A549 (cell line): ENCODE measurements around the gene PALLD. TPM values are rescaled to one million over a fixed set of nuclear protein-coding genes. Genes with fewer than 3 reads are reported as not detected.

ENCODE experiments used
- ATAC-seq, 2 experiments: fragments of 200-7000 bp in 1 of 2; fragments of >200 bp in 1 of 2; cut with Nextera tagmentation in 1 of 2; cut with Tn5 transposase in 1 of 2; 3 replicates each; pipeline versions ENCODE4 v1.8.0 to v1.9.1; 2018 to 2020; ENCODE audit warnings: mild to moderate bottlenecking in 1 of 2, moderate library complexity in 1 of 2
- CTCF ChIA-PET: fragments of 300-600 bp; sonication (Branson Sonifier 250); formaldehyde crosslinking; extraction: SDS; loops from one replicate; lab custom pipeline; 2021; ENCODE audit warnings: antibody characterized with exemption, inconsistent platforms; lab: Yijun Ruan, JAX
- POLR2A ChIA-PET: fragments of 350-600 bp; formaldehyde crosslinking; extraction: SDS; loops from one replicate; lab custom pipeline; 2021; ENCODE audit warnings: antibody characterized with exemption, inconsistent platforms; lab: Yijun Ruan, JAX
- DNase-seq, 2 experiments: peaks; one replicate each; pipeline versions ENCODE4 v3.0.0 to v3.0.0-alpha.2; 2011 to 2016; ENCODE audit warnings: low read depth in 1 of 2, low spot score in 1 of 2
- FAIRE-seq: peaks from 2 replicates; lab custom pipeline; 2011; peaks lifted over from hg19 to GRCh38; lab: Jason Lieb, UNC
- H3K27ac ChIP-seq, 2 experiments: fragments of >200 bp; sonication (Bioruptor Twin); formaldehyde crosslinking; 3 replicates each; pipeline ENCODE4 v1.5.1; 2016 to 2017
- H3K4me1 ChIP-seq: fragments of >200 bp; sonication (Bioruptor Twin); formaldehyde crosslinking; 3 replicates; pipeline ENCODE4 v1.6.1; 2016
- H3K4me2 ChIP-seq: fragments of >200 bp; sonication (Bioruptor Twin); formaldehyde crosslinking; 3 replicates; pipeline ENCODE4 v1.6.1; 2016
- H3K4me3 ChIP-seq: fragments of >200 bp; sonication (Bioruptor Twin); formaldehyde crosslinking; 3 replicates; pipeline ENCODE4 v1.5.1; 2016
- H3K9me3 ChIP-seq: fragments of >200 bp; sonication (Bioruptor Twin); formaldehyde crosslinking; 3 replicates; pipeline ENCODE4 v1.6.1; 2016
- BHLHE40 ChIP-seq: IDR thresholded peaks from 2 replicates; pipeline ENCODE4 v1.6.1; 2012; ENCODE audit warnings: low read depth, low read length, inconsistent platforms
- CBX2 ChIP-seq: fragments of 200-600 bp; sonication (generic); IDR thresholded peaks from 2 replicates; pipeline ENCODE4 v1.6.1; 2016; ENCODE audit warnings: low read depth, mild to moderate bottlenecking, borderline replicate concordance
- CHD4 ChIP-seq: fragments of 200-600 bp; sonication (generic); IDR thresholded peaks from 2 replicates; pipeline ENCODE4 v1.6.1; 2016; ENCODE audit warnings: antibody characterized with exemption, mild to moderate bottlenecking, borderline replicate concordance
- FOSL2 ChIP-seq, 2 experiments: fragments of 450-650 bp in 1 of 2; fragments of >200 bp in 1 of 2; sonication (Bioruptor Twin) in 1 of 2; formaldehyde crosslinking; IDR thresholded peaks; 2 replicates each; pipeline versions ENCODE4 v1.5.0 to v1.6.1; 2016 to 2020; ENCODE audit warnings: mild to moderate bottlenecking in 1 of 2, moderate library complexity in 1 of 2
- GATA3 ChIP-seq: IDR thresholded peaks from 2 replicates; pipeline ENCODE4 v1.6.1; 2012; ENCODE audit warnings: borderline replicate concordance
- KDM1A ChIP-seq: fragments of 200-600 bp; sonication (generic); IDR thresholded peaks from 2 replicates; pipeline ENCODE4 v1.6.1; 2016; ENCODE audit warnings: low read depth, mild to moderate bottlenecking
- MAFK ChIP-seq: fragments of 450-650 bp; IDR thresholded peaks from 2 replicates; pipeline ENCODE4 v1.6.1; 2014; ENCODE audit not compliant: partially characterized antibody
- MAZ ChIP-seq: fragments of 150-350 bp; IDR thresholded peaks from 2 replicates; pipeline ENCODE4 v1.6.1; 2014; ENCODE audit warnings: antibody characterized with exemption, low read depth, low read length, borderline replicate concordance
- NPAS2 ChIP-seq: fragments of 250-450 bp; sonication (Bioruptor Pico); IDR thresholded peaks from 2 replicates; pipeline ENCODE4 v1.8.0; 2022; ENCODE audit warnings: mild to moderate bottlenecking, moderate library complexity, borderline replicate concordance
- NR3C1 ChIP-seq: fragments of >200 bp; sonication (Bioruptor Twin); formaldehyde crosslinking; IDR thresholded peaks from 3 replicates; pipeline ENCODE4 v1.6.1; 2017
- PHF8 ChIP-seq: fragments of 200-600 bp; sonication (generic); IDR thresholded peaks from 2 replicates; pipeline ENCODE4 v1.6.1; 2016; ENCODE audit warnings: low read depth, mild to moderate bottlenecking, antibody characterized with exemption, moderate library complexity, borderline replicate concordance
- POLR2A ChIP-seq: IDR thresholded peaks from 2 replicates; pipeline ENCODE4 v1.6.1; 2012; ENCODE audit warnings: mild to moderate bottlenecking, low read length
- RAD21 ChIP-seq, 2 experiments: fragments of >200 bp in 1 of 2; sonication (Bioruptor Twin) in 1 of 2; formaldehyde crosslinking in 1 of 2; IDR thresholded peaks in 1 of 2; conservative IDR thresholded peaks in 1 of 2; 2 replicates in 1 of 2; 3 replicates in 1 of 2; pipeline ENCODE4 v1.6.1; 2012 to 2018; ENCODE audit warnings: inconsistent platforms in 1 of 2
- RARB ChIP-seq: fragments of 250-450 bp; sonication (Bioruptor Pico); IDR thresholded peaks from 2 replicates; pipeline ENCODE4 v1.8.0; 2021; ENCODE audit warnings: mild to moderate bottlenecking, moderate library complexity
- SMC3 ChIP-seq: fragments of >200 bp; sonication (Bioruptor Twin); formaldehyde crosslinking; IDR thresholded peaks from 3 replicates; pipeline ENCODE4 v1.6.1; 2018; ENCODE audit warnings: inconsistent platforms
- SREBF2 ChIP-seq: fragments of 450-650 bp; IDR thresholded peaks from 2 replicates; pipeline ENCODE4 v1.6.1; 2014; ENCODE audit warnings: mild to moderate bottlenecking, moderate library complexity
- ZNF302 ChIP-seq: fragments of 250-450 bp; sonication (Bioruptor Pico); IDR thresholded peaks from 2 replicates; pipeline ENCODE4 v1.9.0; 2021; ENCODE audit warnings: inconsistent platforms, mild to moderate bottlenecking, moderate library complexity
- WGBS: methylation state at CpG from one replicate; pipeline ENCODE4 v1.1.6; 2017; ENCODE audit errors: missing lambda C conversion rate; 5-methylcytosine and 5-hydroxymethylcytosine counted together
- polyA plus RNA-seq, 4 experiments: library from polyadenylated mRNA; depleted of rRNA in 3 of 4; stranded (reverse); fragments of >200 nt; fragmentation: RNase III in 1 of 4; extraction: RNeasy Plus Mini Kit Qiagen cat#74134 plus additional on column Dnase treatment in 1 of 4; gene quantifications; 2 replicates in 3 of 4; 3 replicates in 1 of 4; pipeline ENCODE4 v1.2.3, GENCODE V29; 2011 to 2017
- TF ChIP-seq, protein P1 (sequence below): fragments of 250-450 bp; sonication (Bioruptor Pico); IDR thresholded peaks from 2 replicates; pipeline ENCODE4 v1.5.0; 2021; ENCODE audit warnings: mild to moderate bottlenecking, moderate library complexity, borderline replicate concordance
- TF ChIP-seq, protein P2 (sequence below): fragments of 450-650 bp; IDR thresholded peaks from 2 replicates; pipeline ENCODE4 v1.6.1; 2014; ENCODE audit warnings: antibody characterized with exemption
- TF ChIP-seq, protein P3 (sequence below): fragments of 150-350 bp; IDR thresholded peaks from 2 replicates; pipeline ENCODE4 v1.6.1; 2014; ENCODE audit warnings: low read depth, mild to moderate bottlenecking, low read length
- TF ChIP-seq, protein P4 (sequence below): IDR thresholded peaks from 2 replicates; pipeline ENCODE4 v1.6.1; 2012
- TF ChIP-seq, protein P5 (sequence below): fragments of >200 bp; sonication (Bioruptor Twin); formaldehyde crosslinking; IDR thresholded peaks from 3 replicates; pipeline ENCODE4 v1.6.1; 2016

Gene PALLD
- polyA plus RNA-seq, 2 of the 4 experiments (the other 2 are of a cell fraction) = 88.8 to 113 TPM

DNA sequence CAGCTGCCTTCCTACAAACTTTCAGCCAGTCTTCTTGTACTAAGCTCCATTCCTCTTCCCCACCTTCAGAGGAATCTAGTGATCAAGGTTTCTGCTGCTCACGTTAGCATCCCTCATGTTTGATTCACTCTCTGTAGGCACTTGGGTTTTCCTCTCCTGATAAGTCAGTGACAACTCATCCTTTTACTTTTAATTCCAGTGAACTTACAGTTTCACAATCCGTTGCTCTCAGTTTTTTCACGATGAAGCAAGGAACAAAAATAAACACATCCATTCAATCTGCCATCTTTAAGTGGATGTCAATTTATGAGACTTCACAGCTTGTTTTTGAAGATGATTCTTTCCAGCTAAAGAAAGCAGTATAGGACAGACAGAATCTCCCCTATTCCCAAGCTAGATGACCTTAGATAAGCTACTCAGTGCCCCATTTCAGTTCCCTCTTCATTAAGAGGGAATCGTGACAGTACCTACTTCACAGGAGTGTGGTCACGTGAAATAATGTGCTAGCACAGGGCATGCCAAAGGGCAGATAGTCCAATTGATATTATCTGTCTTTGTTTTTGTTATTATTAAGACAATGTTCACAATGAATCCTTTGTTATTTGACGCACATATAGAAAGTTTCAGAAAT lies 234.3 kb downstream of the PALLD start:
- ATAC-seq = no peak
- H3K4me2 ChIP-seq = no peak overlapping the region
- no peak for TF ChIP-seq FOSL2 (IDR thresholded peaks at IDR 0.05)
- TF ChIP-seq FOSL2 (CRISPR knock-in tag; IDR thresholded peaks at IDR 0.05) = no peak
- TF ChIP-seq, protein P1, sequence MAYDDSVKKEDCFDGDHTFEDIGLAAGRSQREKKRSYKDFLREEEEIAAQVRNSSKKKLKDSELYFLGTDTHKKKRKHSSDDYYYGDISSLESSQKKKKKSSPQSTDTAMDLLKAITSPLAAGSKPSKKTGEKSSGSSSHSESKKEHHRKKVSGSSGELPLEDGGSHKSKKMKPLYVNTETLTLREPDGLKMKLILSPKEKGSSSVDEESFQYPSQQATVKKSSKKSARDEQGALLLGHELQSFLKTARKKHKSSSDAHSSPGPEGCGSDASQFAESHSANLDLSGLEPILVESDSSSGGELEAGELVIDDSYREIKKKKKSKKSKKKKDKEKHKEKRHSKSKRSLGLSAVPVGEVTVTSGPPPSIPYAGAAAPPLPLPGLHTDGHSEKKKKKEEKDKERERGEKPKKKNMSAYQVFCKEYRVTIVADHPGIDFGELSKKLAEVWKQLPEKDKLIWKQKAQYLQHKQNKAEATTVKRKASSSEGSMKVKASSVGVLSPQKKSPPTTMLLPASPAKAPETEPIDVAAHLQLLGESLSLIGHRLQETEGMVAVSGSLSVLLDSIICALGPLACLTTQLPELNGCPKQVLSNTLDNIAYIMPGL (CRISPR knock-in tag) = no peak
- no peak for TF ChIP-seq NPAS2 (CRISPR knock-in tag)
- 0 out of 3 replicates have a peak, but pooled peaks cover 4% of the 10 kb centered on the region for H3K4me1 ChIP-seq
- no peak for FAIRE-seq
- WGBS = 77% methylated on average over 6 of the region's 6 CpGs
- CTCF ChIA-PET = no interaction called here
- no peak overlapping the region for H3K27ac ChIP-seq
- peaks cover 16% of the 10 kb centered on the region; the same call in 1 of the 3 replicates for H3K9me3 ChIP-seq
- H3K4me3 ChIP-seq = no peak overlapping the region
- DNase-seq = no peak
- POLR2A ChIA-PET = no interaction called here

DNA sequence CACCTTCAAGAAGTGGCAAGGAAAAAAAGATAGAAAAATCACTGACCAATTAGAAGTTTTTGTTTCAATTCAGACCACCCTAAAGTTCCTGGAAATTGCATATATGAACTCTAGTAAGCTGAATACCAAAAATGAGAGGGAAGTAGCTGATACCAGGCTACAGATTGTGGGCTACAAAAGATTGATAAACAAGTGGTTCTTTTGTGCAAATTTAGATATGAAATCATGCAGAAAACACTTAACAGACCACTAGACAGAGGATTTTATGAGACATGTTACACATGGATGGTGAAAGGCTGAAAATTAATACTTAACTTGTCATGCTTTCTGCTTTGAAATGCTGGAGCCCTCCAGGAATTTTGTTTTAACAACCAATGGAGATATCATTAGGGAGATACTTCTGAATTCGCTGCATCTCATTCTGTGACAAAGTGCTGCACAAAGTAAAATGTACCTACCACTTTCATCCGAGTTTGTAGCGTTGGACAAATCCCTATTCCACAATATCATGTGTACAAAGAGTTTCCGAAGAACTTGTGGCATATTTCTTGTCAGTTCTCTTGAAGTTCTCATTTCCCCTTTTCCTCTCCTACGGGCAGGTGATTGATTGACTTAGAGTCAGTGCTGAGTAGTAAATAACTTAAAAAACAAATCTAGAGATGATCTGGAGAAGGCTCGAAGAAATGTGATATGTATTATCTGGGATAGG lies 235.0 kb downstream of the PALLD start:
- FAIRE-seq (no peak), ATAC-seq (no peak), DNase-seq (no peak)
- Histone ChIP-seq H3K4me1 (0 out of 3 replicates have a peak, but pooled peaks cover 4% of the 10 kb centered on the region), H3K4me3 (no peak overlapping the region), H3K27ac (no peak overlapping the region), H3K4me2 (no peak overlapping the region), H3K9me3 (peaks cover 13% of the 10 kb centered on the region; the same call in 1 of the 3 replicates)
- ChIA-PET CTCF (interaction anchor here (1.1 to 1.4 kb wide), 2 partner anchors 81 to 147 kb away, joined by 3 read pairs; no protein-coding TSS in a partner anchor), POLR2A (no interaction called here)
- no peak for TF ChIP-seq CHD4
- no peak for TF ChIP-seq BHLHE40
- no peak for TF ChIP-seq RAD21 (conservative IDR thresholded peaks at IDR 0.05 in 1 of 2, IDR thresholded peaks at IDR 0.05 in 1 of 2)
- no peak for TF ChIP-seq PHF8
- TF ChIP-seq GATA3 = no peak
- no peak for TF ChIP-seq MAFK
- no peak for TF ChIP-seq RARB (CRISPR knock-in tag)
- no peak for TF ChIP-seq SREBF2
- TF ChIP-seq KDM1A = no peak
- no peak for TF ChIP-seq POLR2A
- TF ChIP-seq MAZ = no peak
- TF ChIP-seq NR3C1 = no peak
- TF ChIP-seq NPAS2 (CRISPR knock-in tag) = no peak
- TF ChIP-seq, protein P2, sequence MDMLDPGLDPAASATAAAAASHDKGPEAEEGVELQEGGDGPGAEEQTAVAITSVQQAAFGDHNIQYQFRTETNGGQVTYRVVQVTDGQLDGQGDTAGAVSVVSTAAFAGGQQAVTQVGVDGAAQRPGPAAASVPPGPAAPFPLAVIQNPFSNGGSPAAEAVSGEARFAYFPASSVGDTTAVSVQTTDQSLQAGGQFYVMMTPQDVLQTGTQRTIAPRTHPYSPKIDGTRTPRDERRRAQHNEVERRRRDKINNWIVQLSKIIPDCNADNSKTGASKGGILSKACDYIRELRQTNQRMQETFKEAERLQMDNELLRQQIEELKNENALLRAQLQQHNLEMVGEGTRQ = no peak
- no peak for TF ChIP-seq ZNF302 (CRISPR knock-in tag)
- no peak for TF ChIP-seq CBX2
- TF ChIP-seq, protein P3, sequence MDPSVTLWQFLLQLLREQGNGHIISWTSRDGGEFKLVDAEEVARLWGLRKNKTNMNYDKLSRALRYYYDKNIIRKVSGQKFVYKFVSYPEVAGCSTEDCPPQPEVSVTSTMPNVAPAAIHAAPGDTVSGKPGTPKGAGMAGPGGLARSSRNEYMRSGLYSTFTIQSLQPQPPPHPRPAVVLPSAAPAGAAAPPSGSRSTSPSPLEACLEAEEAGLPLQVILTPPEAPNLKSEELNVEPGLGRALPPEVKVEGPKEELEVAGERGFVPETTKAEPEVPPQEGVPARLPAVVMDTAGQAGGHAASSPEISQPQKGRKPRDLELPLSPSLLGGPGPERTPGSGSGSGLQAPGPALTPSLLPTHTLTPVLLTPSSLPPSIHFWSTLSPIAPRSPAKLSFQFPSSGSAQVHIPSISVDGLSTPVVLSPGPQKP = no peak
- TF ChIP-seq, protein P4, sequence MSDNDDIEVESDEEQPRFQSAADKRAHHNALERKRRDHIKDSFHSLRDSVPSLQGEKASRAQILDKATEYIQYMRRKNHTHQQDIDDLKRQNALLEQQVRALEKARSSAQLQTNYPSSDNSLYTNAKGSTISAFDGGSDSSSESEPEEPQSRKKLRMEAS = no peak
- no peak for TF ChIP-seq SMC3
- TF ChIP-seq, protein P5, sequence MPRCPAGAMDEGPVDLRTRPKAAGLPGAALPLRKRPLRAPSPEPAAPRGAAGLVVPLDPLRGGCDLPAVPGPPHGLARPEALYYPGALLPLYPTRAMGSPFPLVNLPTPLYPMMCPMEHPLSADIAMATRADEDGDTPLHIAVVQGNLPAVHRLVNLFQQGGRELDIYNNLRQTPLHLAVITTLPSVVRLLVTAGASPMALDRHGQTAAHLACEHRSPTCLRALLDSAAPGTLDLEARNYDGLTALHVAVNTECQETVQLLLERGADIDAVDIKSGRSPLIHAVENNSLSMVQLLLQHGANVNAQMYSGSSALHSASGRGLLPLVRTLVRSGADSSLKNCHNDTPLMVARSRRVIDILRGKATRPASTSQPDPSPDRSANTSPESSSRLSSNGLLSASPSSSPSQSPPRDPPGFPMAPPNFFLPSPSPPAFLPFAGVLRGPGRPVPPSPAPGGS = no peak
- 90% methylated on average over 6 of the region's 6 CpGs for WGBS
